Germinal center (tissue), 1 donor: ENCODE results near the gene AQP12A.

Source experiments
- DNase-seq: peaks from one replicate; pipeline ENCODE4 v3.0.0; 2012; ENCODE audit warnings: mixed read lengths, low spot score

AQP12A gene

GRCh38 chr2:240722796-240723735 is 31.4 kb downstream of the AQP12A start:
- no peak for DNase-seq

GRCh38 chr2:240723851-240724250 is 32.2 kb downstream of the AQP12A start:
- DNase-seq = no peak

GRCh38 chr2:240724431-240724830 is 32.8 kb downstream of the AQP12A start:
- no peak for DNase-seq

GRCh38 chr2:240725266-240725665 is 33.6 kb downstream of the AQP12A start:
- no peak for DNase-seq

GRCh38 chr2:240725671-240726070 is 34.0 kb downstream of the AQP12A start:
- DNase-seq = no peak

- DNase-seq = no peak
These were observed 35.2 kb downstream of the AQP12A start for GRCh38 chr2:240726876-240727275.

- DNase-seq = no peak
These were observed 35.8 kb downstream of the AQP12A start for GRCh38 chr2:240727439-240727838.

- no peak for DNase-seq
These were observed 36.2 kb downstream of the AQP12A start for GRCh38 chr2:240727913-240728312.

GRCh38 chr2:240728361-240728760 is 36.7 kb downstream of the AQP12A start:
- DNase-seq = no peak

- DNase-seq = no peak
These were observed 37.2 kb downstream of the AQP12A start for GRCh38 chr2:240728827-240729226.

GRCh38 chr2:240730501-240731177 is 39.0 kb downstream of the AQP12A start:
- no peak for DNase-seq

- DNase-seq = no peak
These were observed 39.5 kb downstream of the AQP12A start for GRCh38 chr2:240731178-240731545.

- DNase-seq = no peak
These were observed 40.5 kb downstream of the AQP12A start for GRCh38 chr2:240732184-240732583.

- DNase-seq = no peak
These were observed 41.4 kb downstream of the AQP12A start for GRCh38 chr2:240732911-240733622.

GRCh38 chr2:240733803-240734495 is 42.3 kb downstream of the AQP12A start:
- DNase-seq = no peak

- no peak for DNase-seq
These were observed 43.1 kb downstream of the AQP12A start for GRCh38 chr2:240734756-240735155.

GRCh38 chr2:240735476-240735875 is 43.8 kb downstream of the AQP12A start:
- DNase-seq = no peak

GRCh38 chr2:240736281-240737250 is 44.9 kb downstream of the AQP12A start:
- no peak for DNase-seq

GRCh38 chr2:240737512-240737911 is 45.8 kb downstream of the AQP12A start:
- no peak for DNase-seq

- no peak for DNase-seq
These were observed 46.3 kb downstream of the AQP12A start for GRCh38 chr2:240737958-240738357.

GRCh38 chr2:240739797-240740196 is 48.1 kb downstream of the AQP12A start:
- no peak for DNase-seq
